Jurkat, Clone E6-1 (cell line): ENCODE results near the gene FOXA3.
"Not testable (repeated sequence)": the region's sequence is repeated elsewhere in the genome, so short reads cannot be mapped to it uniquely, and the experiment has no call there.

Experiments used
- DNase-seq: peaks from one replicate; pipeline ENCODE4 v3.0.0-alpha.2; 2011; ENCODE audit warnings: low read depth, low spot score
- H3K4me3 ChIP-seq: 2 replicates; pipeline ENCODE4 v1.5.1; 2011; ENCODE audit warnings: mild to moderate bottlenecking, low read length, control low read depth, moderate library complexity

The FOXA3 gene

DNA sequence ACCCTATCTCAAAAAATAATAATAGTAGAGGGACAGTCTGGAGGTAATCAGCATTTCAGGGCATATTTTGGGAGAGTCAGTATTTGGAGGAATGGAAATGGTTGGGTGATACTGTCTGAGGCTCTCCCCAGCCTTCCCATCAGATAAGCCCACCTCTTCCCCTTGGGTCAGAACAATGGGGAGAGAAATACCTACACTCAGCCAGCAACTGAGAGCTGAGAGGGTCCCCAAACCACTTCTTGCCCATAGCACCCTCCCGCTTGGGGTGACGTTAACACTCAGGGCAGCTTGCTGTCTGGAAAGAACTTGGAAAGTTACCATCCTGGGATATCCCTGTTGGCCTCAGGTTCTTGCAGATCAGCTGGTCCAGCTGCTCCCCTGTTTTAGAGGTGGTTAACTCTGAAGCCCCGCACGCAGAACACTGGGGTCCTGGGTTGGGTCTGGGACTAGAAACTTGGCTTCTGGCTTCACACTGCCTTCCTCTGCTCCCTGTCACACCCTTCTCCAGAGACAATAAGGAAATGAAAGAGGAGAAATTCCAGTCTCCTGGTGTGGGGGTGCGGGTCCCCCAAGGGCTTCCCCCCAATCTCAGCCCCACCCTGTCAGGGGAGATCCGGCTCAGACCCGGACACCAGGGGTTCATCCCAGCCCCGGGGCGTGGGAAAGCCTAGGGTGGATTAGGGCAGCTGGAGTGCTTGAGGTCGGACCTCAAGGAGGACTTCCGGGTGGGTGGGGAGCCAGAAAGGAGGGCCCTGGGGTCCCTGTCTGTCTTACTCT lies 2.5 kb downstream of the FOXA3 start:
- DNase-seq = no peak

DNA sequence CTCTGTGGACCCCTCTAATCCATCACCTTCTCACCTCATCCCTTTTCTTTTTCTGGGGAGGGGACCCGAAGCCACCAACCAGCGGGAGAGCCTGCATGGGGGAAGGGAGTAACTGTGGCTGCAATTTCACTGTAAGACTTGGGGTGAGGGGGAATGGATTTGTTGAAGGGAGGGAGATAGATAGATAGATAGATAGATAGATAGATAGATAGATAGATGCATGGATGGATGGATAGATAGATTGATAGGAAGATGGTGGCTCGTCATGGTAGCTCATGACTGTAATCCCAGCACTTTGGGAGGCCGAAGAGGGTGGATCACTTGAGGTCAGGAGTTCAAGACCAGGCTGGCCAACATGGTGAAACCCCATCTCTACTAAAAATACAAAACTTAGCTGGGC lies 3.1 kb downstream of the FOXA3 start:
- not testable (repeated sequence) for DNase-seq

More for the DNA sequence above, 2.5 kb downstream of the FOXA3 start:
- no peak overlapping the region for H3K4me3 ChIP-seq

DNA sequence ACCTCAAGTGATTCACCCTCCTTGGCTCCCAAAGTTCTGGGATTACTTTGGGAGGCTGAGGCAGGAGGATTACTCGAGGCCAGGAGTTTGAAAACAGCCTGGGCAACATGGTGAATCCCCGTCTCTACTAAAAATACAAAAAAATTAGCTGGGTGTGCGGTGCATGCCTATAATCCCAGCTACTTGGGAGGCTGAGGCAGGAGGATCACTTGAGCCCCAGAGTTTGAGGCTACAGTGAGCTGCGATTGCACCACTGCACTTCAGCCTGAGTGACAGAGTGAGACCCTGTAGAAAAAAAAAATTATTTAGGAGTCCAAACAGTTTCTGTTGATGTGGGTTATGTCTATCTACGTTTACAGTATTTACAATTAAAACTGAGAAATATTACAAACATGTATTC lies 6.7 kb downstream of the FOXA3 start:
- DNase-seq = no peak
- H3K4me3 ChIP-seq = no peak overlapping the region

More for the DNA sequence above, 3.1 kb downstream of the FOXA3 start:
- H3K4me3 ChIP-seq = not testable (repeated sequence)

DNA sequence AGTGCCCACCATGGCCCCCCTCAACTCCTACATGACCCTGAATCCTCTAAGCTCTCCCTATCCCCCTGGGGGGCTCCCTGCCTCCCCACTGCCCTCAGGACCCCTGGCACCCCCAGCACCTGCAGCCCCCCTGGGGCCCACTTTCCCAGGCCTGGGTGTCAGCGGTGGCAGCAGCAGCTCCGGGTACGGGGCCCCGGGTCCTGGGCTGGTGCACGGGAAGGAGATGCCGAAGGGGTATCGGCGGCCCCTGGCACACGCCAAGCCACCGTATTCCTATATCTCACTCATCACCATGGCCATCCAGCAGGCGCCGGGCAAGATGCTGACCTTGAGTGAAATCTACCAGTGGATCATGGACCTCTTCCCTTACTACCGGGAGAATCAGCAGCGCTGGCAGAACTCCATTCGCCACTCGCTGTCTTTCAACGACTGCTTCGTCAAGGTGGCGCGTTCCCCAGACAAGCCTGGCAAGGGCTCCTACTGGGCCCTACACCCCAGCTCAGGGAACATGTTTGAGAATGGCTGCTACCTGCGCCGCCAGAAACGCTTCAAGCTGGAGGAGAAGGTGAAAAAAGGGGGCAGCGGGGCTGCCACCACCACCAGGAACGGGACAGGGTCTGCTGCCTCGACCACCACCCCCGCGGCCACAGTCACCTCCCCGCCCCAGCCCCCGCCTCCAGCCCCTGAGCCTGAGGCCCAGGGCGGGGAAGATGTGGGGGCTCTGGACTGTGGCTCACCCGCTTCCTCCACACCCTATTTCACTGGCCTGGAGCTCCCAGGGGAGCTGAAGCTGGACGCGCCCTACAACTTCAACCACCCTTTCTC lies 8.2 kb downstream of the FOXA3 start:
- no peak overlapping the region for H3K4me3 ChIP-seq
- no peak for DNase-seq

DNA sequence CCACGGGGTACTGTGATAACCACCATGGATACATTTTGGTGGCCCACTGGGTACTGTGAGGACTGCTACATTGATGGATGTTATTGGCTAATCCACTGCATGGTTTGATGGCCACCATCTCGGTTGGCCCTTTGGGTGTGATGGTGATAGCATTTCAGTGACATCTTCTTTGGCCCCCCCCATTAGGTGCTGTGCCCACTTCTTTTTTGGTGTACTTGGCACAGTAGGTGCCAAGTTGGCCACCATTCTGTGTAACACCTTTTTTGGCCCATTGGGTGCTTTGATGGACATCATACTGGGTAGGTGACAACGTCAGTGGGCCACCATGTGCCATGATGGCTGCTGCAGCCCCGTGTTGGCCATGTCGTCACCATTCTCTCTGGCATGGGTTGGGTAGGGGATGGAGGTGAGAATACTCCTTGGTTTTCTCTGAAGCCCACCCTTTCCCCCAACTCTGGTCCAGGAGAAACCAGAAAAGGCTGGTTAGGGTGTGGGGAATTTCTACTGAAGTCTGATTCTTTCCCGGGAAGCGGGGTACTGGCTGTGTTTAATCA lies 9.2 kb downstream of the FOXA3 start:
- no peak for DNase-seq
- no peak overlapping the region for H3K4me3 ChIP-seq

DNA sequence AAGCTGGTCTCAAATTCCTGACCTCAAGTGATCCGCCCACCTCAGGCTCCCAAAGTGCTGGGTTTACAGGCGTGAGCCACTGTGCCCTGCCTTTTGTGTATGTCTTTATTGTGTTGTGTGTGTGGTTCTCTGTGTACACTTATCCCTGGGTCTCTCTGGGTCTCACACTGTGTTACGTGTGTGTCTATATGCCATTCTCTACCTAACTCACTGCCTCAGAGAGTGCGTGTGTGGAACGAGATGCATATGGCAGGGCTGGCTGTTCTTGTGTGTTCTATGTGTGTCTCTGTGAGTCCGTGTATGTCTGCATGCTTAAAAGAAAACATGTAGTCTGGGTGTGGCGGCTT lies 10.5 kb downstream of the FOXA3 start:
- H3K4me3 ChIP-seq = no peak overlapping the region
- no peak for DNase-seq

DNA sequence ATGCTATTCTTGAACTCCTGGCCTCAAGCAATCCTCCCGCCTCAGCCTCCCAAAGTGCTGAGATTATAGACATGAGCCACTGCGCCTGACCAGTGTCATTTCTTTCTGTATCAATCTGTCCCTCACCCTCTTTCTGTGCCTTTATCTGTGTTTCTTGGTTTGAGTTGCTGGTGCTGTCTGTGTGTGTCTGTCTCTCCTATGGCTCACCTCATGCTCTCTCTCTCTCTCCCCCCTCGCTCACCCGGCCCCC lies 12.0 kb downstream of the FOXA3 start:
- no peak for DNase-seq
- no peak overlapping the region for H3K4me3 ChIP-seq

DNA sequence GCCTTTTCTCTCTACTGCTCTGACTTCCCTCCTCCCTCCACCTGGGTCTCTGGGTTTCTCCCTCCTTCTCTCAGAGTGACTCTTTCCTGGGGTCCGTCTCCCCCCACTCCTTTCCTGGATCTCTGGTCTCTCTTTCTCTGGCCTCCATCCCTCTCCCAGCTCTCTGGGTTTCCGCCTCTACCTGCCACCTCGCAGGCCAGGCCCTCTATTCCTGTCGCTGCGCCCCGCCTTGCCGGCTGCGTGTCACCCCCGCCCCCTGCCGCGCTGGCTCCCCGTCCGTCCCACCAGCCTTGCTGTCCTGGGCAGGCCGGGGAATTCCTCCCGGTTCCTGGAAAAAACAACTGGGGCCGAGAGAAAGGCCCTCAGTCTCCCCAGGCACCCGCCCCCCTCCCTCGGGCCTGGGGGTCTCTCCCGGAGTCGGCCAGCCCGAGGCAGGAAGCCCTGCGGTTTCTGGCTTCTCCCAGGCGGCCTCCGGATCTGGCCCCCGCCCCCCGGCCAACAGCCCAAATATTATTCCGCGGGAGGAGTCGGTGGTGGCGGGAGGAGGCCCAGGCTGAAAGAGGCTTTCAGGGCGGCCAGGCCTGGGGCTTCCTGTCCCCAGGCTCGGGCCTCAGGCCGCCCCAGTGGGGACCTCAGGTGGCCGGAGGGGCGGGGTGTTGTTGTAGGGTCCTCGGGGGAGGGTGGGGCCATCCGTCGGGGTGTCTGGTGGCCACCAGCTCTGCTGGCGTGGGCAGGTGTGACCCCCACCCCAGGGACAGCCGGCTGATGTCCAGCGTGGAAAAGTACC lies 12.5 kb downstream of the FOXA3 start:
- DNase-seq = no peak

DNA sequence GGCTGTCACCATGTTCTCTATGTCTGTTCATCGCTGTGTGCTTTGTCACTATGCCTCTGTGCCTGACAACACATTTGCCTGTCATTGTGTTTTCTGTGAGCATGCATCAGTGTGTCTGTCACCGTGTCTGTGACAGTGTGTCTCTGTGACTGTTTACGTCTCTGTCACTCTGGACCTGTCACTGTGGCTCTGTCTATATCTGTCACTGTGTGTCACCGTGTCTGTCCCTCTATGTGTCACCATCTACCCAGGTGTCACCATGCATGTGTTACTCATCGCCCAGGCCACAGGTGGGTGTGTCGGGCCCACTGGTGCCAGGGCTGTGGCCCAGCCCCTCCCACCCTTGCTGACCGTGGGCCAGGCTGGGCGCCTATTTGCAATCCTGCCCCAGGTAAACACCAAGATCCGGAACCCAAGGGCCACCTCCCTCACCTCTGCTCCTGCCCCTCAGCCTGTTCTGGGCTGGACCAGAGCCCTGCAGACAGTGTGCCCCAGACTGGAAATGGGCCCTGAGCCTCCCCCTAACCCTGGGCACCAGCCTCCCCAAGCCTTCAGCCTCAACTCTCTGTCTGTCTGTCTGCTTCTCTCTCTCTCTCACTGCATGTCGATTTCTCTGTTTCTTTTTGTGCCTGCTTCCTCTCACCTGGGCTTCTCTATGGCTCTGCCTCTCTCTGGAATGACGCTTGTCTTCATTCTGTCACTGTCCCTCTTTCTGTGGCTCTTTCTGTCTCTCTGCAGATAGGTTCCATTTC lies 14.1 kb downstream of the FOXA3 start:
- no peak for DNase-seq
- no peak overlapping the region for H3K4me3 ChIP-seq

More for the DNA sequence above, 12.5 kb downstream of the FOXA3 start:
- no peak overlapping the region for H3K4me3 ChIP-seq

DNA sequence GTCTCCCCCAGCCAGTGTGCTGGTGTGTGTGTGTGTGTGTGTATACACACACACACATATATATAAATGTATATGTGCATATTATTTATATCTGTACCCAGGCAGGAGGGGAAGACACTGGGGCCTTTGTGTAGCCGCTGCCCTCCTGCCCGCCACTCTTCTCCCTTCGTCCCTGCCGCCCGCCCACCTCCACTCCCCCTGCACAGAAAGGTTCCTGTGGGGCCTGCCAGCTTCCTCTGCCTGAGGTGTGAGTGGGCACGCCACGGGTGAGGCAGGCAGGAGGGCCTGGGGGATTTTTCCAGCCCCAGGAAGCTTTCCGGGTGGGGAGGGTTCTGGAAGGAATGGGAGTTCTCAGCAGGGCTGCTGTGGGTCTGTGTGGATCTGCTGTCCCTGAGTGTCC lies 14.9 kb downstream of the FOXA3 start:
- DNase-seq = no peak
- H3K4me3 ChIP-seq = no peak overlapping the region

DNA sequence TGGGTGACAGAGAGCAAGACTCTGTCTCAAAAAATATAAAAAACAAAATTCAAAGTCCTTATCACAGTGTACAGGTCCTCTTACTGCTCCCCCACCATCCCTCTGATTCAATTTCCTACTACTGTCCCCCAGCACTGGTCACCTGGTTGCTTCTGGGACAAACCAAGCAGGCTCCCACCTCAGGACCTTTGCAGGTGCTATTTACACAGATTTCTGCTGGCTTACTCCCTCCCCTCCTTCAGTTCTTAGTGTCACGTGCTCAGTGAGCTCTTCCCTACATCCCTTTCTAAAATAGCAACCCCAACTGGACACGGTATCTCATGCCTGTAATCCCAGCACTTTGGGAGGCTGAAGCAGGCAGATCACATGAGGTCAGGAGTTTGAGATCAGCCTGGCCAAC lies 15.8 kb downstream of the FOXA3 start:
- DNase-seq = no peak
- H3K4me3 ChIP-seq = no peak overlapping the region

DNA sequence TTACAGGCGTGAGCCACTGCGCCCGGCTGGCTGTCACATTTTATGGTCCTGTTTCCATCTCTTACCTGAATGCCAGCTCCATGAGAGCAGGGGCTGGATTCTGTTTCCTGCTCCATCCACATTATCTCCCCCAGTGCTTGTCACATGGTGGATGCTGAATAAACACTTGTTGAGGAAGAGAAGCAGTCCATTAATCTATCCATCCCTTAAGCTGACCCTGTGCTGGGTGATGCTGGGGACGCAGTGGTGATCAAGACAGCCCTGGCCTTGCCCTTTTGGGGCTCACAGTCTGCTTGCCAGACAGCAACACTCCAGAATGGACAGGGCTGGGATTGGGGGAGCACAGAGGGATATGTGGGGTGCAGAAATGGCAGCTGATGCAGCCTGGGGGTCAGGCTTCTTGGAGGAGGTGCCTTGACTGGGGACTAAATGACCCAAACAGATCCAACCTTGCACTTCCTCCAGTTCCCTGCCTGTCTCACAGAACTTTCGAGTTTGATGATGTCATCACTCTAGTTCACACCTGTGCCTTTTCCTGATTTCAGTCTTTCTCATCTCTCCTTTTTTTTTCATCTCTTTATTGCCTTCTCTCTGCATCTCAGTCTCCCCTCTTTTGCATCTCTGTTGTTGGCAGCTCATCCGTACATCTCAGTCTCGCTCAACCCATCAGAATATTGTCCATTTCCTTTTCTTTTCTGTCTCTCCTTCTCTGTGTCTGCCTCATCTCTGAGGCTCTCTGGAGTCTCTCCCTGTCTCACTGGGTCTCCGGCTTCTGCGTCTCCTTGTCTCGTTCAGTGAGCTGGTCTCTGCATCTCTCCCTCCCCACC lies 17.2 kb downstream of the FOXA3 start:
- H3K4me3 ChIP-seq = no peak overlapping the region
- no peak for DNase-seq

DNA sequence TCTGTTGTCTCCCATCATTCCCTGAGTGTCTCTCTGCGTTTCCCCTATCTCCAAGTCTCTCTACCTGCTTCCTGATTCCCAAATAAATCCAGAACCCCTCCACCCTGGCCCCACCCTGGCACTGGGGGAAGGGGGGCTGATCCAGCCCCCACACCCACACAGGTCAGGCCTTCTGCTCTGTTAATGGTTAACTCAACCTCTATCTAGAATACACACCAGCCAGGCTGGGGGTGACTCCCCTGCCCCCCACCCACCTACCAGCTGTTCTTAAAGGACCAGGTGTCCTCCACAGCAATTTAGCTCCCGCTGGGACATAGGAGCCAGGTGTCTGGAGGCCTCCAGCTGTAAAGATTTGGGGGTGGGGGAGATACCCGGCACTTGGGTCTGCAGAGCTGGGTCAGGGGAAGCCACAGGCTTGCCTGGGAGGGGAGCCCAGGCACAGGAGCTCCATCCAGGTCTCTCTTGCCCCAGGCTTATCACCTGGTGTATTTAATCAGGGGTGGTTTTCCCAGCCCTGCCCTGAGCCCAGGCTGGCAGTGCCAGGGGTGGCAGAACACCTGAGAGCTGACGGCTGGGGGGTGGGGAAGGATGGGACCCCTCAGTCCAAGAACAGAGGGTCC lies 17.9 kb downstream of the FOXA3 start:
- no peak for DNase-seq
- no peak overlapping the region for H3K4me3 ChIP-seq

DNA sequence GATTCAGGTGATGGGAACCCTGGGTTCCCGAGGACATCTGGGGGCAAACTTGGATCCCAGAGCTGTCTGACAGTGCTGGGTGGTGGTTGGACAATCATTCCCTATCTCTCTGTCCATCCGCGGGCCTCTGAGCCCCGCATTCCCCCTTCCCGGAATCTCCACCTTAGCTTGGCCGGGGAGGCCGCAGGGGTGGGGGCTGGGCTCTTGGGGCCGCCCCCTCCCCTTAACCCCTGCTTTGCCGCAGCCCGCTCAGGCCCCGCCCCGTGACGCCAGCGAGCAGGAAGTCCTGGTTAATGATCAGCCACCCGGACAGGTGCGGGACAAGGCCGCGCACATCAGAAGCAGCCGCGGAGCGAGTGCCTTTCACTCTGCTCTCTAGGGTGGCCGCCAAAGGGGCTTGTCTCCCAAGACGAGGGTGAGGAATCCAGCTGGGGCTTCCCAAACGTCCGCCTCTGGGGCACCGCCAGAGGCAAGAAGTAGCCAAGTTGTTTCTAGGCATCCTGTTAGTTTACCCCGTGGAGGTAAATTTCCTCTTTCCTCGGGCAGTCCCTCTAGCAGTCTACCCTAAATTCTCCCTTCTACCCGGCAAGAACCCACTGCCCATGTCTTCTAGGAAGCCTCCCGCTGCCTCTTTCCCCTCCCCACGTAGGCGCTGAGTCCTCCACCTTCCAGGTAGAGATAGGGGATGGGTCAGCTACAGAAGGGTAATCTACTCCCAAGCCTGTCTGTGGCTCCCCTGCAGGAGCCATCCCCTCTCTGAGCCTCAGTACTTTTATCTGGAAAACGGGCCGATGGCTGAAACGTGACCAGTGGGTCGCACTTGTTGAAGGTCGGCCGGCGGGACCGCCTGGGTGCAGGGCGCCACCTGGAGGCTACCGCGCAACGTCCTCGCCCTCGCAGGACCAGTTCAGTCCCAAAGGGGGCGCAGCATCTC lies 18.8 kb downstream of the FOXA3 start:
- no peak overlapping the region; the same call in 1 of the 2 replicates for H3K4me3 ChIP-seq
- DNase-seq = peak; percentile 72

DNA sequence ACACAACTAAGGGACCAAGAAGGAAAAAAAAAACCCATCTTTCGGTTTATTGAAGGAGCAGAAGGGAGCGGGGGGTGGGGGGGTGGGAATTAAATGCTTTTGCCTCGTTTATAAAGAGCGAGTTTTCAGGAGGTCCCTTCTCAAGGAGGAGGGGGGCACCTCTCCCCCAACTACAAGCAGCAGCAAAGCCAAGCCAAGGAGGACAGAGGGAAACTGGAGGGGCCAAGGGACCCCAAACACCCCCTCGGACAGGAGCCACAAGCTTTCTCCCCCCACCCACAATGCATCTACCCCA lies 19.4 kb downstream of the FOXA3 start:
- no peak overlapping the region for H3K4me3 ChIP-seq
- no peak for DNase-seq

DNA sequence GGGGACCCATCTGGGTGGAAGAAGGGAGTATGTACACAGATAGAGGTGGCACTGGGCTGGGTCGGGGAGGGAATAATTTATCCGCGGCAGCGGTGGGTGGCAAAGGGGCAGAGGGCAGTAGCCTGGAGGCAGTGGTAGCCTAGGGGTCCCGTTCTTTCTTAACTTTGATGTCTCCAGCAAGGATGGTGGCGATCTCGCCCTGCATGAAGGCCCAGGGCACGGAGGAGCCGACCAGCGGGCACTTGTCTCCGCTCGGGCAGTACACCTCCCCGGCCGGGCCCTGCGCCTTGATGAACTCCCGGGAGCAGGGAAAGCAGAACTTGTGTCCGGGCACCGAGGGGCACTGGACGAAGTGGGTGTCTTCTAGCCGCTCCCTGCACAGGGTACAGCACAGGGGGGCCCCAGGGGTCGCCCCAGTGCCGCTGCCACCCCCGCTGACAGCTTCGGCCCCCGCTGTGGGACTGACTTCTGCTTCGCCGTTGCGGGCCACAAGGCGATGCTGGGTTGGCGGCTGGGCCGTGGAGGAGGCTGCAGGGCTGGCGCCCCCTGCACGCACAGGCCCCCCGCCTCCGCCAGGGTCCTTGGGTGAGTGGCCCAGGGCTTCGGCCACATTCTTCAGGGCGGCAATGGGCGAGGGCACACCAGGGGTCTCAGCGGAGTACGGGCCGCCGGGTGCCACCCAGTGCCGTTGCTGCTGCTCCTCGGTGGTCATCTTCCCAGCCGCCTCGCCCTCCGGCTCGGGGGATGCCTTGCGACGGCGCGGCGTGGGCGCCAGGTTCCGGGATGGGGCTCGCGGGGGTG lies 20.0 kb downstream of the FOXA3 start:
- no peak for DNase-seq
- no peak overlapping the region for H3K4me3 ChIP-seq
